Raji (cell line): ENCODE results near the gene VIT.

Experiments used
- POLR2A ChIP-seq: IDR thresholded peaks from 2 replicates; pipeline ENCODE4 v1.6.1; 2011; ENCODE audit warnings: low read depth, low read length, control low read depth; ENCODE audit not compliant: insufficient read depth

Gene VIT

DNA sequence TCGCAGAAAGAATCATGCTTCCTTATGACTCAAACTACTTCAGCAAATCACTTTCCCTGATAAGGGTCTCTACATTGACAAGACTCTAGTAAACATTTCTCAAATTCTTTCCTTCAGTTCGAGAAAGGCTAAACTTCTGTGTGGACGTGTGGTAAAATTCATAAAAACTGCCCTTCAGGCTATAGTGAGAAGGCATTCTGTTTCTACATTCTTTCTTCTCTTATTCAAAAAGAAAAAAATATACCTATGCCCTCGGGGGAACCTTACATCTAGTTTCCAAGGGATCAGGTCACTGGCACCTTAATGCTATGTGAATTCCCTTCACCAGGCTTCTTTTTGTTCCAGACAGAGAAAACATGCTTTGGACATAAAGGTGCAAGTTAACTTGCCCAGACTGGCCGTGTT lies 4.9 kb downstream of the VIT start:
- TF ChIP-seq POLR2A: no peak

DNA sequence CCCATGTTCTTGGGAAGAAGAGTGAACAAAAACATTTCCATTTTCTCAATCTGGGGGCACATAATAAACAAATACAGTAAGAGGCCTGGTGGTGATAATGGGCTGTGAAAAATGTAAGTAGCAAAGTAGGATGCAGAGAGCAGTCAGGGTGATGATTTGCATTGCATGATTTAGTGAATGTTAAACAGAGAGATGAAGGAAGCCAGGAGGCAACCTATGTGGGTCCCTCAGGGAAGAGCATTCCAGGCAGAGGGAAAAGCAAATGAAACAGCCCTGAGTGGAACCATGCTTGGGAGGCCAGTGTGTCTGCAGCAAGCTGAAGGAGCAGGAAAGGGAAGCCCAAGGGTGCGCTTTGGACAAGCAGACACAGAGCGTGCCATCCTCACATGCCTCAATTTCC lies 5.4 kb downstream of the VIT start:
- TF ChIP-seq POLR2A: no peak

DNA sequence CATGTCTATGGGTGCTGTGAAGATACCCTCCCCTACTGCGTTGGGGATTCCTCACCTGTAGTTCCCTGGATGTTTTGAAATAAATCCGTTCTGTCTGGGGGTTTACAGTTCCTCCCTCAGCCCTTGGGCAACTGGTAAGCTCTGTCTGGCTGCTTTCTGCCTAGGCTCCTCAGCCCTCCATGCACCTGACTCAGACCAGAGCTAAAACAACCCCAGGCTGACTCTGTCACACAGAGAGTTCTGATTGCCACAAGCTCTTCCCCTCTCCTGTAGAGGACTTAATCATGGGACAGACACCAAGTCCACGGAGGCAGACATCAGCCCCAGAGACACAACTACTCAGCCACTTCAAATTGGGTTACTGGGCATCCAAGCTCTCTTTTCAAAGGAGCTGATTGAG lies 6.3 kb downstream of the VIT start:
- TF ChIP-seq POLR2A: no peak

DNA sequence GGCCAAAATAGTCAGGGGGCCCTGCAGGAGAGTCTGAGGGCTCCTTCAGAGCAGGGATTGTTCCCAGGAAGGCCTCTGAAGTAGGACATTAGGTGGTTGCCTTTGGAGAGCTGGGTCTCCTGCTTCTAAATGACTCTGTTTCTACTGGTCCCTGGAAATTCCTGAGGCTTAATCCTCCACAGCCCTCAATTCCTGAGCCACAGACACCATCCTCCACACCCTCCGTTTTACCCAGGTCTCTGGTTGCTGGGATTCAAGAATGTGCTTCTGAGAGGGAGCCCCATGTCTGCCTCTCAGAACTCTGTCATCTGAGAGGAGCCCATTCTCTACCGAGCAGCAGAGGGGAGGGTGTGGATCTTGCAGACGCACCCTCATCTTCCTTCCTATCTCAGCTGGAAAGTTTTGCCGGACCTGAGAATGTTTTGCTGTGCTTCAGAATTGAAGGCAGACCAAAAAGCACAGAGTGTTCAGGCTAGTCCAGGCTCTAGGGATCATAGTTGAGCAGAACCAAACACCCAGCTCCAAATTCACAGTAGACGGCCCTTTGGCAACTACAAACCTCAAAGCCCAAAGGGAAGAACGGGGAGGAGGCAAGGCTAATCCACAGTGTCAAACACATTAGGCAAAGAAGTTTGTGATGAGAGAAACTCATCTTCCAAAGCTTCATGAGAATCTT lies 8.1 kb downstream of the VIT start:
- no peak for TF ChIP-seq POLR2A

DNA sequence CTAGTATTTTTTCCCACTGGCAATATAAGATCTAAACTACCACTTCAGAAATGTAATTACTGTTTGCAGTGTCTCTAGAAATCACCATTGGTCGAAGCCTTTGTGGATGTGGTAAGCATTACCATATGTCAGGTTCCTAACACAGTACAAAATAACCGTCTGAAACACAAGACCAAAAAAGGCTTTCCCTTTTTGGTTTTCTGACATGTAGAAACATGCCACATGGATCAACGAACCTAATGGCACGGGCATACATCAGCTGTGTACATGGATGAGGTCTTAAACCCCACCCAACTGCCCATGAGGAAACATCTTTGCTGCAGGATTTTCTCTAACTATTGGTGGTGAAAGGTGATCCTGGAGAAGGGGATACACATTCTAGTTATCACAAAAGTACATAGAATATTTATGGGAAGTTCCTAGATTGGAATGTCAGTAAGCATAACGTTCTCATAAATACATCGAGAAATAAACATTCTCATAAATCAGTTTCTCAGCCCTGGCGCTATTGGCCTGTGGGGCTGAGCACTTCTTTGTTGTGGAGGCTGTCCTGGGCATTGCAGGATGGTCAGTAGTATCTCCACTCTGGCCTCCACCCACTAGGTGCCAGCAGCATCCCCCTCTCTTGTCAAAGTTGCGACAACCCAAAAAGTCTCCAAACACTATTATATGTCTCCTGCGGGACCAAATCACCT lies 9.0 kb downstream of the VIT start:
- TF ChIP-seq POLR2A: no peak

DNA sequence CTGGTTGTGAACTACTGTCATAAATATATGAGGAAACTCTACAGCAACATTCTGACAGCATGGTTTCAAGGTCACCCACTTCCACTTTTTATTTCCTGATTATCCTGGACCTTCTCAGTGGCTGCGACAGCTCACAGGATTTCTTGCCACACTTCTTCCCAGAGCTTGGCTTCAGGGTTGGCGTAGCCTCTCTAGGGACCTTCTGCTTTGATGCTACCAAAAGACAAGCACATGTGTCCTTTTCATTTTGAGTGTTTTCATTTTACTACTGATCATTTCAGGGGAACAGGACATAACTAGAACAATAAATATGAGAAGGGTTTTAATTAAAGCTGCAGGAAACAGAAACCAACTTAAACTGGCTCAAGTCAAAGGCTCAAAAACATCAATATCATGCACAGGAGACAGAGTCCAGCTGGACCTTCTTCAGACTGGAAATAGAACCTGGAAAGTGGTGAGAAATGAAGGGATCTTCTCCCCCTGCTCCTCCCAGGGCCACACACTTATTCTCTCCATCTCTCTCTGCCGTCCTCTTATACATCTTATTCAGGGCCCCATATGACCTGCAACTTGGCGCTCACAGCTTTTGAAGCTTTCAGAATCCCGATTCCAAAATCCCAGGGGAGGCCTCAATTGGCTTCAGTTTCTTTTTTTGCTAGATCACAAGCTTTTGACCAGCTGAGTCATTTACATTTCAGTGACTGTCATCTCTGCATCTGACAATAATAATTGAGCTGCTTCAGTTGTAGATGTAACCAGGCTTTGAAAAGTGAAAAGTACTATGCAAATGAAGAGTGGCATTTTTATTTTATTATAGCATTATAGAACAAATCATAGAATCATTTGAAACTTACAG lies 9.7 kb downstream of the VIT start:
- no peak for TF ChIP-seq POLR2A

DNA sequence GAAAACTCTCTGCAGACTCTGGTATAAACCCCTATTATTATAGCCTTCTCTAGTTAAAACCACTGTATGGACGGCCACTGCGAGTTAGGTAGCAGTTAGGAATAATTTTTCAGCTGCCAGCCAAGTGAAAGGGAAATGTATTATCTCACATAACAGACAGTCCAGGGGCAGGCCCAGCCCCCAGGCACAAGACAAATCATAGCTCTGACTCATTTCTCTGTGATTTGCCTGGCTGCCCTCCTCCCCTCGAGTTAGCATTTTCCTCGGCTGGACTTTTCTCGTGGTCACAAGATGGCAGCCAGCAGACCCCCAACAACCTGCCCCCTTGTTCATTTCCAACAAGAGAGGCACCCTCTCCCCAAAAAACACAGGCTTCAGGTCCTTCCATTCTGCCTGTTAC lies 10.5 kb downstream of the VIT start:
- no peak for TF ChIP-seq POLR2A

DNA sequence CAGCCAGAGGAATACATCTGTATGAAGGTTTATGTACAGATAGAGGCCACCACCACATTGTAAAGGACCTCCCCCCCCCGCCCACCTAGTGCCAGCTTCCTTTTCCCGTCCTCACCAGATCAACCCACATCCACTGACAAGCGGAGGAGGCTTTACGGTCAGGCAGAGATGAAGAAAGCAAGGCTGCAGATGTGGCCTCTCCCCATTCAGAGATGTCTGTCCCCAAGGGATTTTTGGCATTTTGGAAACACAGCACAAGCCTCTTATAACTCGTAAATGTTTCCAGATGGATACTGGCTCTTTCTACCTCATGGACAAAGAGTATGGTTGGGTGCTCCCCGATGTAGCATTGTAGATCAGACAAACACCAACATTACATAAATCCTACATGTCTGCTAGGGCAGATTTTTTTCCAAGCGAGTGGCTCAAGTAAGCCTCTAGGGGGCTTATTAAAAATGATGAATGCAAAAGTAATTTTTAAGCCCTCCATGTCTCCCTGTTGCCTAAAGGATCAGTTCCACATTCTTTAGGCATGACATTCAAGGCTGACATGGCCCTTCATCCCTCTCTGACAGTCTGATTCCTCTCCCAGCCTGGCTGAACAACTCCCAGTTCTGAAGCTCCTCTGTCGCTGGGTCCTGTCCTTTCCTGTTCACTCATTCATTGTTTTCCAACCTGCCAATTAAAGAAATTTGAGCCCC lies 11.7 kb downstream of the VIT start:
- no peak for TF ChIP-seq POLR2A

DNA sequence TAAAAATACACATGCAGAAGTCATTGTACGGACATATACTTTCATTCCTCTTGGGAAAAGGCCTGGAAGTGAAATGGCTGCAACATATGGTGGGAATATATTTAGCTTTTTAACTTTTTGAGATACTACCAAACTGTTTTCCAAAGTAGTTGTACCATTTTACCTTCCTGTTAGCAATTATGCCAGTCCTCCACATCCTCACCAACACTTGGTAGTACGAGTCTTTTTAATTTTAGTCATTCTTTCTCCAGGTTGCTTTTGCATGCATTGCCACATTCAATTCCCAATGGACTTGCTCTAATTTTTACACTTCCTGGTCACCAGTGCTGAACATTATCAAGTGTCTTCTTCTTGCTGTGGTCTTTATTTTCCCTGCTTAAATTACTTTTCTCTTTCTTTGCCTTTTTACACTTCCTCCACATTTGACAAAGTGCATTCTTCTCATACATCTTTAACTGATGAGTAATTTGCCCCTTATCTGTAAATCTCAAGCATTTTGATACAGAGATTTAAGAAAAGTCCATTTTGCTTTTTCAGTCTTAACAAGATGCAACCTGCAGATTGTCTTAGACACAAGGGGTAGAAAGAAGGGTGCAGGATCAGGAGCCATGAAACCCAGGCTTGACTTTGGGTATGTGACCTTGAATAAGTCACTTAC lies 14.5 kb downstream of the VIT start:
- TF ChIP-seq POLR2A: no peak

DNA sequence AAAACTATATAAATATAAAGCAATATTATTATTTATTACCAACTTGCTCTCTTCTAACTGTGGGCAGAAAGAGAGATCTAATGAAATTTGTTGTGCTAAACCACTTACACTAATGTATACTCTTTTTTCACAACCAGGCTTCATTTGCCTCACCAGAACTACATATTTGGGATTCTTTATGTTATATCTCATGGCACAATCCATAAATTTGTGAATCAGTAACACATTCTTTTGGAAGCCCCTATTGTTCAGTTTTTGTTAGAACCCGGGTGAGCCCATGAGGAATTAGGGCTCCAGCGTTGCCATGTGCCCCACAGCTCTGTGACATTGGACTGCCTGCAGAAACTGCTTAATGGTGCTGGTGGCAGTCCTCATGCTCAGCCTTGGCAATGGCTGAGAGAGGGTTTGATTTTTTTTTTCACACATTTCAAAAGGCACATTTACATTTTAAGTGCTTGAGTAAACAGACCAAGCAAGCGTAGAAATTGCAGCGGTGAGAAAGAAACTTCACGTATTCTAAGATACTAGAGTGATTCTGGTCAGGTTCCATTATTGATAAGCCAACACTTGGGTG lies 15.3 kb downstream of the VIT start:
- no peak for TF ChIP-seq POLR2A

DNA sequence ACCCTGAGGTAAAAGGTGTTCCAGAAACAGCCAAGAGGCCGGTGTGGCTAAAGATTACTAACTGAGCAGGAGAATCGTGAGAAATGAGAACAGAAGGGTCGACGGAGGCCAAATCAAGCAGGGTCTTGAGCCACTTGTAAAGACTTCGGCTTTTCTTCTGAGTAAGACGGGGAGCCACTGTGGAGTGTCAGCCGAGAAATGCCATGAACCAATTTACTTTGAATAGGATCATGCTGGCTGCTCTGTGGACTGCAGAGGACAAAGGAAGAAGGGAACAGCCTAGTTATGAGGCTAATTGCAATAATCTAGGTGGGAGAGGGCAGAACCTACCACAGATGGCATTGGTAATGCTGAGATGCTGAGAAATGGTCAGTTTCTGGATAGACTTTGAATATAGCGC lies 16.8 kb downstream of the VIT start:
- TF ChIP-seq POLR2A: no peak

DNA sequence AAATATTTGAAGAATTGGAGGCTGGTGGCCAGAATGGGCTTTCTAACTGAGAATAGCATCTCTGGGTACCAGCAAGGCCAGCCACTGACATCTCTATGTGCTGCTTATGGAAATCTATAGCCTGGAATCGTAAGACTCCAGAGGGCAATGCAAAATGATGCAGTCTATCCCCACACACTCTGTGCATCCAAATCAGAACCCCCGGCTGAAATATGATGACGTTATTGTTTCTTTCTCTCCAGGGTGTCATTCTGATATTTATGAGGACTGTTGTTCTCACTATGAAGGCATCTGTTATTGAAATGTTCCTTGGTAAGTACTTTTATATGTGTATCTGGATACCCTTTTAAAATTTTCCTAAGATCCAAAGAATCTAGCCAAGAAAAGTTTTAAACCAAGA lies 19.6 kb downstream of the VIT start:
- TF ChIP-seq POLR2A: no peak

DNA sequence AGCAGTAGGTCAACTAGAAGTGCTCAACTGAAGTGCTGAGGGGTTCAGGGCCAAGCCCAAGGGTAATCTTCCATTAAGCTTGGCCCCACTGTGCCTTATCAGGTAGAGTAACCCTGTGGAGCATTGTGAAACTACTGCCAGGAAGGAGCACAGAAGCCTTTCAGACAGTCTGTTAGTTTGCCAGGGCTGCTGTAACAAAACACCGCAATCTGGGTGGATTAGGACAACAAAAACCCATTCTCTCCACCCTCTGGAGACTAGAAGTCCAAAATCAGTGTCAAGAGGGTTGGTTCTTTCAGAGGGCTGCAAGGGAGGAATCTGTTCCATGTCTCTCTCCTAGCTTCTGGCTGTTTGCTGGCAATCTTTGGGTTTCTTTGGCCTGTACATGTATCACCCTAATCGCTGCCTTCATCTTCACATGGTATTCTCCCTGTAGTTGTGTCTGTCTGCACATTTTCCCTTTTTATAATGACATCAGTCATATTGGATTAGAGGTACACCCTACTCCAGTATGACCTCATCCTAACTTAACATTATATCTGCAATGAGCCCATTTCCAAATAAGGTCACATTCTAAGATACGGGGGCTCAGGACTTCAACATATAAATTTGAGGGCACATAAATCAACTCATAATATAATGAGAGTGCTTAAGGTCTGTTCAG lies 21.2 kb downstream of the VIT start:
- TF ChIP-seq POLR2A: no peak

DNA sequence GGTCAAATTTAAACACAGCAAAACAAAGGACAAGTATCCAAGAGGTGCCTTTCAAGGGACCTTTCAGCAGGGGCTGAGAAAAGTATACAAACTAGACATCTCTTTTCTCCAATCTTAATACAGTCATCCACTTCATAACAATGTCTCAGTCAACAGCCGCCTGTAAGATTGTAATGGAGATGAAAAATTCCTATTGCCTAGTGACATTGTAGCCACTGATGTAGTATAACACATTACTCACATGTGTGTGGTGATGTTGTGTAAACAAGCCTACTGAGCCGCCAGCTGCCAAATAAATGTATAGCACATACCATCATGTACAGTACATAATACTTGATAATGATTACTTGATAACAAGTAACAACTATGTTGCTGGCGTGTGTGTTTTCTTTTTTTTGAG lies 31.0 kb downstream of the VIT start:
- TF ChIP-seq POLR2A: no peak
